Left ventricle myocardium inferior (tissue), 1 donor: ENCODE measurements around the gene KIAA2012. TPM values are rescaled to one million over a fixed set of nuclear protein-coding genes. Genes with fewer than 3 reads are reported as not detected.

Experiments used
- DNase-seq: peaks from one replicate; pipeline ENCODE4 v3.0.0-alpha.2; 2020
- H3K27ac ChIP-seq: fragments of 200-600 bp; replicated peaks from 2 replicates; pipeline ENCODE4 v1.8.0; 2021
- H3K27me3 ChIP-seq: fragments of 200-600 bp; 2 replicates; pipeline ENCODE4 v1.8.0; 2021; ENCODE audit warnings: low read depth
- H3K36me3 ChIP-seq: fragments of 200-600 bp; 2 replicates; pipeline ENCODE4 v1.8.0; 2021
- H3K4me1 ChIP-seq: fragments of 200-600 bp; 2 replicates; pipeline ENCODE4 v1.8.0; 2021
- H3K4me3 ChIP-seq: fragments of 200-600 bp; 2 replicates; pipeline ENCODE4 v1.8.0; 2021; ENCODE audit warnings: mild to moderate bottlenecking, moderate library complexity
- H3K9me3 ChIP-seq: fragments of 200-600 bp; replicated peaks from 2 replicates; pipeline ENCODE4 v1.8.0; 2021
- CTCF ChIP-seq: fragments of 200-600 bp; IDR thresholded peaks from 2 replicates; pipeline ENCODE4 v1.8.0; 2021; ENCODE audit warnings: antibody characterized with exemption, mild to moderate bottlenecking, borderline replicate concordance
- intact Hi-C: fragments of 100-400 bp; cut with micrococcal nuclease; formaldehyde crosslinking; loops from one replicate; pipeline ENCODE4 v1.11.0; 2022
- total RNA-seq: library from RNA; stranded (reverse); fragmentation: NEBNext Ultra II Directional; extraction: Animal tissue kit (Norgen Biotek cat#: 25700); gene quantifications from one replicate; pipeline ENCODE4 v1.2.1, GENCODE V29; 2021
- donor health status: DM: no; HTN: yes; CAD: no; lungs with severe emphysema.

KIAA2012 gene
- total RNA-seq, 1 donor from 2014 or later, result not detected

GRCh38 chr2:202149155-202149762 is 76.2 kb downstream of the KIAA2012 start:
- peak overlapping the region; percentile 37 for H3K27ac ChIP-seq

GRCh38 chr2:202149936-202150335 is 76.9 kb downstream of the KIAA2012 start:
- H3K27ac ChIP-seq, result peak overlapping the region; percentile 37
- no peaks in the 10 kb centered on the region for H3K9me3 ChIP-seq
- H3K27me3 ChIP-seq, result no peaks in the 10 kb centered on the region
- no peak for DNase-seq
- TF ChIP-seq CTCF, result no peak
- intact Hi-C loops, result no loop called here
- H3K36me3 ChIP-seq, result no peaks in the 10 kb centered on the region
- H3K4me1 ChIP-seq, result peaks cover 19% of the 10 kb centered on the region
- no peak overlapping the region for H3K4me3 ChIP-seq

More at GRCh38 chr2:202149155-202149762, 76.2 kb downstream of the KIAA2012 start:
- TF ChIP-seq CTCF, result no peak
- no peaks in the 10 kb centered on the region for H3K9me3 ChIP-seq
- H3K36me3 ChIP-seq, result no peaks in the 10 kb centered on the region
- intact Hi-C loops, result no loop called here
- H3K27me3 ChIP-seq, result no peaks in the 10 kb centered on the region
- no peak overlapping the region for H3K4me3 ChIP-seq
- H3K4me1 ChIP-seq, result peaks cover 22% of the 10 kb centered on the region
- peak; percentile 38 for DNase-seq

DNA sequence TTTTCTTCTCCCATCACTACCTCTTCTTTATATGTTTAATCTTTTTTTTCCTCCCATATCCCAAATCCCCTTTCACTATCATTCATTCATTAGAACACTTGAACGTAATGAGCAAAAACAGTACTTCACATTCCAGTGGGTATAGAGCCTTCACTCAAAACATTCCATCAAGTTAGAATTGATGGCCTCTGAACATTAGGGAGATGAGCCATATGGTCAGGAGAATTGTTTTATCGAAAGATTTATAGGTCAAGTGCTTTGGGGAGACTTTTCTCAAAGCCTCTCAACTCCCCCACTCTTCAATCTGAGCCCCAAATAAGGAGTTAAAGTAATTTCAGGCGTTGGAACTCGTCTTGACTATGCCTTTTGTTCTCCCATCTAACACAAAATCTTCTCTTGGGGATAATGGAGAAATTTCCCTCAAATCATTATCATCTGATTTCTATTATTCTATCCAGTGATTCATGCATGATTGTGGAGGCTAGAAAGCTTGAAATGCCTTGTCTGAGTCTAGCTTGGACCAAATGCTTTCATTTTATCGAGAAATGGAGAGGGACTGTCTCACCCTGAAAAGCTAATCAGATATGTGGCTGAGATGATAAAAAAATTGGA is 79.2 kb downstream of the KIAA2012 start:
- peaks cover 19% of the 10 kb centered on the region for H3K4me1 ChIP-seq
- TF ChIP-seq CTCF, result no peak
- H3K27ac ChIP-seq, result no peak overlapping the region
- peaks cover 3% of the 10 kb centered on the region for H3K27me3 ChIP-seq
- no peak overlapping the region for H3K4me3 ChIP-seq
- H3K36me3 ChIP-seq, result no peaks in the 10 kb centered on the region
- intact Hi-C loops, result no loop called here
- H3K9me3 ChIP-seq, result no peaks in the 10 kb centered on the region
- DNase-seq, result no peak

GRCh38 chr2:202154613-202155012 is 81.6 kb downstream of the KIAA2012 start:
- no peak overlapping the region for H3K27ac ChIP-seq
- DNase-seq, result no peak
- H3K27me3 ChIP-seq, result peaks cover 3% of the 10 kb centered on the region
- TF ChIP-seq CTCF, result no peak
- peaks cover 5% of the 10 kb centered on the region for H3K4me1 ChIP-seq
- H3K36me3 ChIP-seq, result no peaks in the 10 kb centered on the region
- intact Hi-C loops, result no loop called here
- H3K4me3 ChIP-seq, result no peak overlapping the region
- no peaks in the 10 kb centered on the region for H3K9me3 ChIP-seq

DNA sequence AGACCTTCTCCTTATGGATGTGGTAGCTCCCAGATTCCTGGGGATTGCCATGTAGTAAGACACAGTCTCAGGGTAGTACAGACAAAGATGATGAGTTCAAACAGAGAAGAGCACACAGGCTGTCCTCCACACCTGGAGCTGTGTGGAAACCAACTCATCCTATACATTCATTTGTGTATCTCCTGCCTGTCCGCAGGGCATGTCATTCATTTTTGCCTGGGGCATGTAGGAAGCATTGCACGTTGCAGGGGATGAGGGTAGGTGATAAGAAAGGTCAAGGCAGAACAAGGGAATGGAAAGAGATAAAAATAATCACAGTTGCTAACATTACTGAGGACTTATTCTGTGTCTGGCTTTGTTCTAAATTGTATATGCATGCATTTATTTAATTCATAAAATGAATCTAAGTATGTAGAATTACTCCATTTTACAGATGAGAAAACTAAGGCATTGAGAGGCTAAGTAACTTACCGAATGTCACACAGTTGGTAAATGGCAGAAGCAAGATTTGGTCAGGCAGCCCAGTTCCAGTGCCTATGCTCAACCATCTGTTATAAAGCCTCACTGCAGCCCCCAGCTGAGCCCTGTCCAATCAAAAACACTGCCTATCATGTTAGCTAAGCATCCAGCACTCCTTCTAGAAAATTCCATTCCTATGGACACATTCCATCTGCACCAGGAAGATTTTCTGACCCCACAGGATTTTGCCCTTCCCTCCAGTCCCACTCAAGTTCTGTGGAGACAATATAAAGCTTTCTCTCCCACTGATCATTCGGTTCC is 84.3 kb downstream of the KIAA2012 start:
- intact Hi-C loops, result no loop called here
- no peaks in the 10 kb centered on the region for H3K36me3 ChIP-seq
- H3K4me1 ChIP-seq, result peaks cover 17% of the 10 kb centered on the region
- no peak for TF ChIP-seq CTCF
- H3K9me3 ChIP-seq, result no peaks in the 10 kb centered on the region
- H3K27me3 ChIP-seq, result peaks cover 3% of the 10 kb centered on the region
- no peak overlapping the region for H3K4me3 ChIP-seq
- no peak for DNase-seq
- no peak overlapping the region for H3K27ac ChIP-seq
